HFFc6 (cell line): ENCODE data around the gene DISC1. TPM values are rescaled to one million over a fixed set of nuclear protein-coding genes. Genes with fewer than 3 reads are reported as not detected.
"Not testable (repeated sequence)": the region's sequence is repeated elsewhere in the genome, so short reads cannot be mapped to it uniquely, and the experiment has no call there.

Source experiments
- DNase-seq: peaks from one replicate; pipeline ENCODE4 v3.0.0-alpha.2; 2018
- H3K27ac Mint-ChIP-seq: 2 replicates; pipeline ENCODE4 v1.8.0; 2020; ENCODE audit warnings: mild to moderate bottlenecking, mixed read lengths
- H3K27me3 Mint-ChIP-seq: 2 replicates; pipeline ENCODE4 v1.8.0; 2021; ENCODE audit warnings: mild to moderate bottlenecking, moderate library complexity, mixed read lengths; ENCODE audit not compliant: insufficient read depth
- H3K36me3 Mint-ChIP-seq: 2 replicates; pipeline ENCODE4 v1.8.0; 2021; ENCODE audit warnings: low read depth, mixed read lengths
- H3K4me1 Mint-ChIP-seq: 2 replicates; pipeline ENCODE4 v1.8.0; 2020; ENCODE audit warnings: low read depth, mixed read lengths
- H3K4me3 Mint-ChIP-seq: 2 replicates; pipeline ENCODE4 v1.8.0; 2020; ENCODE audit warnings: mild to moderate bottlenecking, moderate library complexity, mixed read lengths
- H3K9me3 Mint-ChIP-seq: 2 replicates; pipeline ENCODE4 v1.8.0; 2020; ENCODE audit warnings: mild to moderate bottlenecking, mixed read lengths
- total RNA-seq, 6 experiments: library from RNA; stranded (reverse); fragmentation: NEBNext Ultra II Directional; extraction: Animal tissue kit (Norgen Biotek cat#: 25700); gene quantifications; 2 replicates in 1 of 6; 3 replicates in 5 of 6; pipeline ENCODE4 v1.2.3, GENCODE V29; 2021
- TF ChIP-seq, protein P1 (sequence below): fragments of 200-600 bp; sonication (generic); IDR thresholded peaks from 2 replicates; pipeline ENCODE4 v1.5.0; 2021; ENCODE audit warnings: antibody characterized with exemption, mild to moderate bottlenecking

DISC1 gene
- total RNA-seq, 6 experiments from 2014 or later = 1.3 to 4.3 (median 1.9) TPM

- Mint-ChIP-seq H3K4me3 (no peak overlapping the region), H3K36me3 (no peaks in the 10 kb centered on the region), H3K27me3 (peaks cover 5% of the 10 kb centered on the region), H3K4me1 (peaks cover 8% of the 10 kb centered on the region; the same call in 1 of the 2 replicates), H3K9me3 (peaks cover 7% of the 10 kb centered on the region), H3K27ac (no peak overlapping the region)
- DNase-seq = no peak
- TF ChIP-seq, protein P1, sequence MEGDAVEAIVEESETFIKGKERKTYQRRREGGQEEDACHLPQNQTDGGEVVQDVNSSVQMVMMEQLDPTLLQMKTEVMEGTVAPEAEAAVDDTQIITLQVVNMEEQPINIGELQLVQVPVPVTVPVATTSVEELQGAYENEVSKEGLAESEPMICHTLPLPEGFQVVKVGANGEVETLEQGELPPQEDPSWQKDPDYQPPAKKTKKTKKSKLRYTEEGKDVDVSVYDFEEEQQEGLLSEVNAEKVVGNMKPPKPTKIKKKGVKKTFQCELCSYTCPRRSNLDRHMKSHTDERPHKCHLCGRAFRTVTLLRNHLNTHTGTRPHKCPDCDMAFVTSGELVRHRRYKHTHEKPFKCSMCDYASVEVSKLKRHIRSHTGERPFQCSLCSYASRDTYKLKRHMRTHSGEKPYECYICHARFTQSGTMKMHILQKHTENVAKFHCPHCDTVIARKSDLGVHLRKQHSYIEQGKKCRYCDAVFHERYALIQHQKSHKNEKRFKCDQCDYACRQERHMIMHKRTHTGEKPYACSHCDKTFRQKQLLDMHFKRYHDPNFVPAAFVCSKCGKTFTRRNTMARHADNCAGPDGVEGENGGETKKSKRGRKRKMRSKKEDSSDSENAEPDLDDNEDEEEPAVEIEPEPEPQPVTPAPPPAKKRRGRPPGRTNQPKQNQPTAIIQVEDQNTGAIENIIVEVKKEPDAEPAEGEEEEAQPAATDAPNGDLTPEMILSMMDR = no peak
Observed at GRCh38 chr1:231938211-231938610, 311.6 kb downstream of the DISC1 start.

DNA sequence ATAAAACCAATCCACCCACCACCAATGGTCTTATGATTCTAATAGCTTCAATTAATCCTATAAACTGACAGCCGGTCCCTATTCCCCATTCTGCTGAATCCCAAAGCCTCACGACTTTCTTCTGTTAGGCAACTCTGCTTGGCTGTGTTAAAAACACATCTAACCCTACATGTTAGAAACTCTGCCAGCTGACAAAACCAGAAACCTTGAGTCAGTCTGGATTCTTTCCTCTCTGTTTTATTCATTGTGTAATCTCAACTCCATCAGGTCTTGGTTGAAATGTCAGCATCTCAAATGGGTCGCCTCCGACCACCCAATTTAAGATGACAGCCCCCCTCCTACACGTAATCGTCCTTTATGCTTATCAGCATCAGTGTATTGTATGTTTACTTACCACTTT lies 312.1 kb downstream of the DISC1 start:
- no peak for DNase-seq
- TF ChIP-seq, protein P1 = no peak
- no peaks in the 10 kb centered on the region for H3K36me3 Mint-ChIP-seq
- H3K4me1 Mint-ChIP-seq = peaks cover 7% of the 10 kb centered on the region; the same call in 1 of the 2 replicates
- no peak overlapping the region for H3K27ac Mint-ChIP-seq
- no peak overlapping the region for H3K4me3 Mint-ChIP-seq
- H3K27me3 Mint-ChIP-seq = peaks cover 5% of the 10 kb centered on the region
- peaks cover 8% of the 10 kb centered on the region for H3K9me3 Mint-ChIP-seq

DNA sequence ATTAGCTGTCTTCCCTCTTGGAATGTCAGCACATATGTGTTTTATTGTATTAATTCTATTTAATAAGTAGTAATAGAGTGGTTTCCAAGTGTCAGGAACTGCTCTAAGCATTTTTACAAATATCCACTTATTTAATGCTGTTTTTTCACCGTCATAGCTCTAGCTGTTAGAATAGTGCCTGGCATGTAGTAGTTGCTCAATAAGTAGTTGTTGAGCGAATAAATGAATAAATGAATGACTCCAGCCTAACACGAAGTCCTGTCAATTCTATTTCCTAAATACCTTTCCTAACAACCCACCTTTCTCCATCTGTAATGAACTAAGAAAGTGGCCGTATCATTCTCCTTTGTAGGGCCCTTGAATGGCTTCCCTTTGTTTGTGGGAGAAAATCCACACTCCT lies 312.5 kb downstream of the DISC1 start:
- no peak for DNase-seq
- H3K4me1 Mint-ChIP-seq = peaks cover 3% of the 10 kb centered on the region; the same call in 1 of the 2 replicates
- H3K27ac Mint-ChIP-seq = no peak overlapping the region
- TF ChIP-seq, protein P1 = no peak
- H3K27me3 Mint-ChIP-seq = peaks cover 5% of the 10 kb centered on the region
- no peaks in the 10 kb centered on the region for H3K36me3 Mint-ChIP-seq
- peaks cover 8% of the 10 kb centered on the region for H3K9me3 Mint-ChIP-seq
- no peak overlapping the region for H3K4me3 Mint-ChIP-seq

DNA sequence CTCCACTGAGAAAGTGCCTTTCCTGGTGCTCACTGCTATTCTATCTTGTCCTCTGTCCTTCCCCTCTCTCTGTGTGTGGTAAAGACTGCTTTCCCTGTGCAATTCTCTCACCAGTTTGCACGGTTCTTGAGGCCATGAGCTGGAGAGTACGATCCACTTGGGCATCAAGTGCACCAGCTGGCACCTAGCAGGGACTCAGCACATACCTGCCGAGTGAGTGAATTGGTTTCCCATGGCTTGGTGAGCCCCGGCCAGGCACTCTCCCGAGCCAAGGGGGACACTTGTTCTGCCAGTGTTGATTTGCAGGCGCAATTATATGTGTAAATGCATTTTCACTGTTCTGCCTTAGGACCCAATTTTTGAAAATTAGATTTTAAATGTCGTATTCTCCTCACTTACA lies 313.5 kb downstream of the DISC1 start:
- no peak for DNase-seq
- no peak overlapping the region for H3K4me3 Mint-ChIP-seq
- H3K4me1 Mint-ChIP-seq = no peaks in the 10 kb centered on the region
- H3K27me3 Mint-ChIP-seq = peaks cover 5% of the 10 kb centered on the region
- no peaks in the 10 kb centered on the region for H3K36me3 Mint-ChIP-seq
- H3K27ac Mint-ChIP-seq = no peak overlapping the region
- TF ChIP-seq, protein P1 = no peak
- peaks cover 17% of the 10 kb centered on the region for H3K9me3 Mint-ChIP-seq

DNA sequence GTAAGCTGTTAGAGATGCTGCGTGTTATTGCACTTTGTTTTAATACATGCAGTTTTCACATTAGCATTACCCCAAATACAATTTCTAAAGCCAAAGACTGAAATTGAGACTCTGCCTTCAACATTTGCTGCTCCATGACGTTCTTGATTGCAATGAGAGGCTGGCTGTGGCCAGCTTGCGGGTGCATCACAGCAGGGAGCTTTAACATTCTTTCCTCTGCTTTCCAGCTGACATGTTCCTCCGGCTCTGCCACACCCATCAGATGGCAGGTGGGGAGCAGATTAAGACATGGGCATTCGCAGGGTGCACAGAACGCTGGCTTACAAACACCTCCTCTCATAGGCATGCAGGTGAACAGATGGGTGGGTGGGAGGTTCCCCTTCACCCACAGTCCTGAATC lies 314.1 kb downstream of the DISC1 start:
- Mint-ChIP-seq H3K4me1 (no peaks in the 10 kb centered on the region), H3K27ac (no peak overlapping the region), H3K36me3 (no peaks in the 10 kb centered on the region), H3K4me3 (no peak overlapping the region), H3K9me3 (peaks cover 23% of the 10 kb centered on the region), H3K27me3 (peaks cover 5% of the 10 kb centered on the region)
- TF ChIP-seq, protein P1 = no peak
- no peak for DNase-seq

DNA sequence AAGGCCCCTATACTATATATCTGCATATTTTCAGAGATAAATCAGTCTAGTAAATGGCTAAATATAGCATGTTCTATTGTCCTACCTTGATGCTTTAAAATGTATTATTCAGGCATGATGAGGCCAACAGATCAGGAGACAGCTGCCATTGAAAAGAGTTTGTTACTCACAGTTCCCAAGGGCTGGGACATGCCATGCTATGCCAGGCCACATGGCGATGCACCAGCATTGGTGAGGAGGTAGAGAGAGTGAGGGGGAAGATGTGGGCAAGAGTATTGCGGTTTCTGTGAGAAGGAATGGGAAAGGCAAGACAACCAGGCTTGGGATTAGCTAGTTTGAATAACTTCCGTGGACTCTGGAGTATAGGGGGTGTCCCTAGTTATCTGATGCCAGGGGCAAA lies 316.5 kb downstream of the DISC1 start:
- no peaks in the 10 kb centered on the region for H3K4me1 Mint-ChIP-seq
- no peak for DNase-seq
- H3K9me3 Mint-ChIP-seq = peaks cover 35% of the 10 kb centered on the region
- H3K27ac Mint-ChIP-seq = no peak overlapping the region
- TF ChIP-seq, protein P1 = no peak
- H3K27me3 Mint-ChIP-seq = peaks cover 2% of the 10 kb centered on the region
- H3K4me3 Mint-ChIP-seq = no peak overlapping the region
- H3K36me3 Mint-ChIP-seq = no peaks in the 10 kb centered on the region

- H3K36me3 Mint-ChIP-seq, H3K4me1 Mint-ChIP-seq, H3K4me3 Mint-ChIP-seq, DNase-seq, H3K27me3 Mint-ChIP-seq, H3K27ac Mint-ChIP-seq: not testable (repeated sequence)
- H3K9me3 Mint-ChIP-seq = peaks cover 29% of the 10 kb centered on the region
Observed at GRCh38 chr1:231948102-231948501, 321.5 kb downstream of the DISC1 start.
